Caki2 (cell line): Measurements from ENCODE around the gene CCDC112. TPM values are rescaled to one million over a fixed set of nuclear protein-coding genes. Genes with fewer than 3 reads are reported as not detected.
A peak's percentile ranks its signal among the peaks of the same experiment; 100 is the strongest.
"Not testable (repeated sequence)": the region's sequence is repeated elsewhere in the genome, so short reads cannot be mapped to it uniquely, and the experiment has no call there.

Source experiments
- DNase-seq: peaks from one replicate; pipeline ENCODE4 v3.0.0-alpha.2; 2015; ENCODE audit warnings: low read depth
- in situ Hi-C: cut with HindIII; loops from 2 replicates; pipeline ENCODE4 v1.10.0; 2016; ENCODE audit warnings: low sequenced_read_pairs, low pct_unique_long_range_greater_than_20kb, mixed read lengths
- total RNA-seq: library from RNA; depleted of rRNA; stranded (reverse); fragments of >200 nt; shearing (Covaris generic); gene quantifications from 2 replicates; pipeline ENCODE4 v1.2.3, GENCODE V29; 2014; ENCODE audit warnings: low replicate concordance

The CCDC112 gene
- total RNA-seq, 1 experiment from 2014 or later, result 6.4 TPM

GRCh38 chr5:115272297-115272958, 24.0 kb downstream of the CCDC112 start:
- DNase-seq, result no peak
- in situ Hi-C loops, result no loop called here

DNA sequence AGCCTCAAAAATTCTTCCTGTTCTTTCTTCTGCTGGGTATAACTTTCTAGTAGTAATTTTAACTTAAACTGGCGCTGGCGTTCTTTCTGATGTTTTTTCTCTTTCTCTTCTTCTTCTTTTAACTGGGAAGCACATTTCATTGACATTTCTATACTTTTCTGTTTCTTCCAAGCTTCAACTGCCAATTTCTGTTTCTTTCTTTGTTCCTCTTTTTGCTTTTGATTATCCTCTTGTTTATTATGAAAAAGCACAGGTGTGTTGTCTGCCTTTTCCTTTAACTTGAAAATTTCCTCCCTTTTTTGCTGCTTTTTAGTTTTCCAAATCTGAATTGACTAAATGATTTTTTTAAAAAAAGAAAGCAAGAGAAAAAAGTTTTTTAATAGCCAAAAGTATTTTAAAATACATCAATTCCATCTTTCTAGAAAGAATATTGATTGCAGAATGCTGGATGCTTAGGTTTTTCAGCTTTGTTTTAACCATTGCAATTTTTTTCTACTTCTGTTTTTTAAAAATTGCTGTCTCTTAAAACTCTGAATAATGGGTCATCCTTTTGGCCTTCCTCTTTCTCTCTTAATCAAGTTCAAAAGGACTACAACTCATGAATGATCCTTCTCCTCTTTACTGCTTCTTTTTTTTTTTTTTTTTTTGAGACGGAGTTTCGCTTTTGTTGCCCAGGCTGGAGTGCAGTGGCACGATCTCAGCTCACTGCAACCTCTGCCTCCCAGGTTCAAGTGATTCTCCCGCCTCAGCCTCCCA, 25.0 kb downstream of the CCDC112 start:
- in situ Hi-C loops, result no loop called here
- no peak for DNase-seq

- DNase-seq, result no peak
- in situ Hi-C loops, result no loop called here
Measured at GRCh38 chr5:115267617-115268016, 28.8 kb downstream of the CCDC112 start.

DNA sequence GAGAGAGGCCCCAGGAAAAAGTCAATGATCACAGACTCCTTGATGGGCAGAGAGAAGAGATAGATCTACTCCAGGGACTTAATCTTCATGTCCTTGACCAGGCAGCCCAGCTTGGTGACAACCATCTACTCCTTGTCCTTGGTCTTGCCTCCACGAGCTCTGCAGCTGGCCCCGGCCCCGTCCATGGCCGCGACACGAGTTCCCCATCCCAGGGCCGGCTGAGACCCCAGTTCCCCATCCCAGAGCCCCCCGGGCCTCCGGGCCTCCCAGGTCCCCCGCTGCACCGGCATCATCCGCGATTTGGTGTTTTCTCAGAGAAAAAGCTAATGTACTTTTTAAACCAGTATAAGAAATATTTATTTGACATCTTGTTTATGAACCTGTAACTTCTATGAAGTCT, 31.2 kb downstream of the CCDC112 start:
- DNase-seq, result no peak

DNA sequence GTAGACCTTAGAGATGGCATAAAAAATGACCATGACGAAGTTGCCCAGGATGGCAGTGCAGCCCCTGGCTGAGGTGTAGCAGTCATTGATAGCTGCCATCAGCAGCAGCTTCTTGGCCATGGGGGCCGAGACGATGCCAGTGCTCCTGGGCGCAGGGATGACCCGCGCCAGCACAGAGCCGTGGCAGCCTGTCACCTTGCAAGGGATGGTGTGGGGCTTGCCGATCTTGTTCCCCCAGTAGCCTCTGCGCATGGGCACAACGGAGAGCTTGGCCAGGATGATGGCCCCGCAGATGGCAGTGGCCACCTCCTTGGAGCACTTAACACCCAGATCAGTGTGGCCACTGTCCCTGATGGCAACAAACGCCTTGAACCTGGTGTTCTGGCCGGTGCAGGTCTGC, 31.7 kb downstream of the CCDC112 start:
- in situ Hi-C loops, result no loop called here
- DNase-seq, result no peak

More for the DNA sequence above, 31.2 kb downstream of the CCDC112 start:
- in situ Hi-C loops, result no loop called here

DNA sequence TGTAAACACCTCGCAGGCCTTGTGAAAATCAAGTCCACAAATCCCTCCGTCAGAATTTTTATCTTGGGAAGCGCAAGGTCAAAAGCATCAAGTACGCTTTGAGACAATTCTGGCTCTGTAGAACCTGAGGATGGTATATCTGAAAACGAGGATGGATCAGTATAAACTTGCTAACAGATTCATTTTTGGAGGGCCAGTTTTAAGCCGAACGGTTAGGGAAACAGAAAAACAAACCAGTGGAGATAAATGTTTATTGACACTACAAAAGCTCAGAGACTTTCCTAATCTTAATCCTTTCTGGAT, 33.4 kb downstream of the CCDC112 start:
- in situ Hi-C loops, result no loop called here
- DNase-seq, result no peak

GRCh38 chr5:115262321-115263077, 34.0 kb downstream of the CCDC112 start, which contains the start of gene PGGT1B:
Gene PGGT1B, minus strand, starts transcription at chr5:115262877. Its CDS starts 26 bp downstream, at chr5:115262851.
- in situ Hi-C loops, result no loop called here

GRCh38 chr5:115262011-115262320, 34.5 kb downstream of the CCDC112 start:
- in situ Hi-C loops, result no loop called here
- DNase-seq, result no peak

More at GRCh38 chr5:115262321-115263077, 34.0 kb downstream of the CCDC112 start, which contains the start of gene PGGT1B:
- DNase-seq, result peak; percentile 74

DNA sequence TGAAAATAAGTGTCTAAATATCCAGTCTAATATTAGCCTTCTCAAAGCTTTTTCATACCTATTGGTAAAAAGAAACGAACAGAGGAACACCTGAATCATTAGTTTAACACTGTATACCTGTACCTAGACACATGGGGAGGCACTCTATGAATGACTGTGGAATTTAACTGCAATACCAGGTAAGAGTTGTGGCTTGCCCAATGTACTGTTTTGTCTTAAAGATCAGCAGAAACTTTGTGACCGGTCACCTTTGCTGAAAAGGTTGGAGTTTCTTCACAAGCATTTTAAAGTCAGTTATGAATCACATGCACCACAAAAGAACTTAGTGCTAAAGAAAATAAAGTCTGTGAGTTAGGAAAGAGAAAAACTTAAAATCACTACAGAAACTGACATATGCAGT, 36.2 kb downstream of the CCDC112 start:
- no peak for DNase-seq
- in situ Hi-C loops, result no loop called here

DNA sequence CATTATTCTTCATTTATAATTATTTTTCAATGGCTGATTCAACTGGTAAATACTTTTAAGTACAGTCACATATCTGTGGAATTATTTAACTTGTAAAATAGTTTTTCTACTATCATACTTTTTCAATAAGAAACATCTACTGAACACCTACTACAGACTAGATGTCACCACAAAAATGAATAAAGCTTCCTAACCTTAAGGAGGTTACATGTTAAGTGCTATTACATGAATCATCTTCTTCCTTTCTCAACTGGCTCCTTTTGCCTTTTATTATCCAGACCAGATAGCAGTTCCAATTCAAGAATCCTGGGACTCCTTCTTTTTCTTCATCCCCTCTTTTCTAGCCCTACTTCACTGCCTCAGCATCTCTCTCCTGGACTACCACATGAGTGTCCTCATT, 38.5 kb downstream of the CCDC112 start:
- in situ Hi-C loops, result no loop called here
- DNase-seq, result no peak

GRCh38 chr5:115249379-115249778, 47.1 kb downstream of the CCDC112 start:
- in situ Hi-C loops, DNase-seq: not testable (repeated sequence)

- peak; percentile 27 for DNase-seq
- in situ Hi-C loops, result no loop called here
Measured at GRCh38 chr5:115246361-115246991, 50.0 kb downstream of the CCDC112 start.

DNA sequence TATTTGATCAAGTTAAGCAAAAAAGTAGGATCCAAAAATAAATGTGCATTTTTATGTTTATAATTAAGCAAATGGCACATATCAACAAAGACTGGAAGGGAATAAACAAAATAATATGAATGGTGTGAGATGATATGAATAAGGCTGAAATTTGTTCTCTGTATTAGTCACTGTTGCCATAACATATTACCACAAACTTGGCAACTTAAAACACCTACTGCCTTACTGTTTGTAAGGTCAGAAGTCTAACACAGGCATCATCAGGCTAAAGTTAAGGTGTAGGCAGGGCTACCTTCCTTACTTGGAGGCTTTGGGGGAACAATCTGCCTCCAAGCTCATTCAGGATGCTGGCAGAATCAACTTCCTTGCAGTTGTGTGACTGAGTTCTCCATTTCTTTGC, 53.0 kb downstream of the CCDC112 start:
- in situ Hi-C loops, result no loop called here
- DNase-seq, result no peak

DNA sequence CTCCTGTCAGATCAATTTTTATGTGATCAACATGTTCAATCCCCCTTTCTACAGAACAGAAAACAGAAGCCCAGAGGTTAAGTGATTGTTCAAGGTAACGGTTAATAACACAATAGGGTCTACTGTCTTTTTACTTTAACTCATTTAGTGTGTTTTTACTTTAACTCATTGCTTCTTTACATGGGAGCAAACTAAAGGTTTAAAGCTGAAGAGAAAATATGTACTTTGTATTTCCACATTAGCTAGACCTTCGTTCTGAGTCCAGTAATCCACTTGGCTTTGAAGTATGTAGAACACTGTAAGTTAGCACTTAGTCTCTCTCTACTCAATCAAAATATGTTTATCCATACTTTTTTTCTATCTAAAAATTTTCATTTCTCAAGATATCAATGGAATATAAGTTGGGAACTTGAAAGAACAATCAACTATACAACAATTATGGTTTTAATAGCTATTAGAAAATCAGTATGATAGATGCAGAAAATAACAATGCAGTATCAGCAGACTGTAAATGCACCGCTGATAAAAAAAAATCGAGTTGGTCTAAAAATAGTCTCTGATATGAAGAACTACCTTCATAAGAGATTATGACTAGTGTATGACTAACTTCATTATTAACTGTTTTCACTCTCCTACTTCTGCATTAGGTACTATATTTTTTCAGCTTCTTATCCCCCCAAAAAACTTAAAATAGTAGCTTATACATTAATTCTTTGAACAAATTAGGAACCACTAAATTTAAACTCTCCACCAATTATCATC, 54.4 kb downstream of the CCDC112 start:
- DNase-seq, result no peak
- in situ Hi-C loops, result no loop called here

DNA sequence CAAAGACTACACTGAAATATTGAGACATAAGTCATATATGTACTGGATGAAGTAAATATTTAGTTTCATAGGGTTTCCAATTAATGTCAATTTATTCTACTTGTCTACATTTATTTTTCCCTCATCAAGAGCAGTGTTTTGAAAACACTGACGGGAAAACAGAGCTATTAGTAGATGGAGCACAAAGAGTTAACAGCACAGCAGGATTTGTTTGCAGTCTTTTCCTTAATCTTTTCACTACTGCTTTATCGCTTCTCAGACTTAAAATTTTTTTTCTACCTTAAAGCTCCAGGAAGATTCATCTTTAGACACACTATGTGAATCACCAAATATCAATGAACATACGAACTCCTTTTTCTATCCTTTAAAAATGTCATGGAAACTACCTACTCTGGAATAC, 59.4 kb downstream of the CCDC112 start:
- in situ Hi-C loops, result no loop called here
- DNase-seq, result no peak

DNA sequence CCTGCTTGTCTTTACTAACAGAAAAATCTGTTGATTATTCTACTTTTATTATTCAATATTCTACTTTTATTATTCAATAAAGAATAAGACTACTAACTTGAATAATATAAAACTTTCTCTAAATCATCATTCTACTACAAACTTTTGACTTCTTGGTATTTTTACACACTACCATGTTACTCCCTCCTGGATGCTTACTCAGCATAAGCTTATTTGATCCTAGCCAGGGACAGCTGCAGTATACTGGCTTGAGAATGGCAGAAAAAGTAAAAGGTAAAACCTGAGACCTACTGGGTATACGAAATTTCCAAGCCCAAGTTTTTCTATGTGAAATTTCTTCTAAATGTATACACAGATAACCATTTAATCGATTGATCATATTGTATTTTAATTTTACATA, 59.9 kb downstream of the CCDC112 start:
- no peak for DNase-seq
- in situ Hi-C loops, result no loop called here

DNA sequence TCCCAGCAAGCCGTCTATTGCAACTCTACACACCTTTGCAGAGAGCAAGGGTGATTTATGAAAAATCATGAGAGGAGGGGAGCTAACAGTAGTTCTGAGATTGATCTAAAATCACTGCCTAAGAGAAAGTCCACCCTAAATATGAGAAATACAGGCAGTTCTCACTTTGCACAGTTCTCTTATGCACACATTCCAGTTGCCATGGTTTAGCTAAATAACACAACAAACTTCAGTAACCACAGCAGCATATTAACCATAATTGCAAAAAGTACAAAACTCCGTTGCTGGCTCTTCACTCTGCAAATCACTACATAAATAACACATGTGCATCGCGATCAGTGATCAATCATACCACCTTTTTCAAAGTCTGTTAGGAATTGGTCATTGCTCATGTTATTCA, 64.9 kb downstream of the CCDC112 start:
- in situ Hi-C loops, result no loop called here
- DNase-seq, result no peak

- in situ Hi-C loops, result no loop called here
Measured at GRCh38 chr5:115229606-115230005, 66.8 kb downstream of the CCDC112 start.

More at GRCh38 chr5:115229606-115230005, 66.8 kb downstream of the CCDC112 start:
- no peak for DNase-seq
